ENCODE measurements around the gene CREBBP.

CREBBP gene

DNA sequence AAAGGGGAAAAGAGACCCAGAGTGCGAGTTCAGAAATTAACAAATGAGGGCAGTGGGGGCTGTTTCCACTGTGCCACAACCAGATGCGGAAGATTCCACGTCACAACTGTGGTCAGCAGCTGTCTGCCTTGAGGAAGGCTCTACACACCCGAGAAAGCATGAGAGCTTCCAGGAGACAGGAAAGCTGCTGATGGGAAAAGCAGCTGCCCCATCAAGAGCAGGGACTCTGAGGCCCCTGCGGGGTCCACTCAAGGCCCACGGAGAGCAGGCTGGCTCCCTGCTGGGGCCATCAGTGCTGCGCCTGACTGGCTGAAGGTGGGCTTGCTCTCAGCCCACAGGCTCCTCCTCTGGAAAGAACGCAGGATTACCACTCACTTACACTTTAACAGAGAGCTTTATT is 148.3 kb downstream of the CREBBP start:
- FAIRE-seq (no peak), DNase-seq (ENCODE audit: insufficient read length, low spot score) (no peak)
- TF ChIP-seq, protein P1, sequence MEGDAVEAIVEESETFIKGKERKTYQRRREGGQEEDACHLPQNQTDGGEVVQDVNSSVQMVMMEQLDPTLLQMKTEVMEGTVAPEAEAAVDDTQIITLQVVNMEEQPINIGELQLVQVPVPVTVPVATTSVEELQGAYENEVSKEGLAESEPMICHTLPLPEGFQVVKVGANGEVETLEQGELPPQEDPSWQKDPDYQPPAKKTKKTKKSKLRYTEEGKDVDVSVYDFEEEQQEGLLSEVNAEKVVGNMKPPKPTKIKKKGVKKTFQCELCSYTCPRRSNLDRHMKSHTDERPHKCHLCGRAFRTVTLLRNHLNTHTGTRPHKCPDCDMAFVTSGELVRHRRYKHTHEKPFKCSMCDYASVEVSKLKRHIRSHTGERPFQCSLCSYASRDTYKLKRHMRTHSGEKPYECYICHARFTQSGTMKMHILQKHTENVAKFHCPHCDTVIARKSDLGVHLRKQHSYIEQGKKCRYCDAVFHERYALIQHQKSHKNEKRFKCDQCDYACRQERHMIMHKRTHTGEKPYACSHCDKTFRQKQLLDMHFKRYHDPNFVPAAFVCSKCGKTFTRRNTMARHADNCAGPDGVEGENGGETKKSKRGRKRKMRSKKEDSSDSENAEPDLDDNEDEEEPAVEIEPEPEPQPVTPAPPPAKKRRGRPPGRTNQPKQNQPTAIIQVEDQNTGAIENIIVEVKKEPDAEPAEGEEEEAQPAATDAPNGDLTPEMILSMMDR (IDR thresholded peaks at IDR 0.05; ENCODE audit: insufficient read depth, missing control alignments): no peak

DNA sequence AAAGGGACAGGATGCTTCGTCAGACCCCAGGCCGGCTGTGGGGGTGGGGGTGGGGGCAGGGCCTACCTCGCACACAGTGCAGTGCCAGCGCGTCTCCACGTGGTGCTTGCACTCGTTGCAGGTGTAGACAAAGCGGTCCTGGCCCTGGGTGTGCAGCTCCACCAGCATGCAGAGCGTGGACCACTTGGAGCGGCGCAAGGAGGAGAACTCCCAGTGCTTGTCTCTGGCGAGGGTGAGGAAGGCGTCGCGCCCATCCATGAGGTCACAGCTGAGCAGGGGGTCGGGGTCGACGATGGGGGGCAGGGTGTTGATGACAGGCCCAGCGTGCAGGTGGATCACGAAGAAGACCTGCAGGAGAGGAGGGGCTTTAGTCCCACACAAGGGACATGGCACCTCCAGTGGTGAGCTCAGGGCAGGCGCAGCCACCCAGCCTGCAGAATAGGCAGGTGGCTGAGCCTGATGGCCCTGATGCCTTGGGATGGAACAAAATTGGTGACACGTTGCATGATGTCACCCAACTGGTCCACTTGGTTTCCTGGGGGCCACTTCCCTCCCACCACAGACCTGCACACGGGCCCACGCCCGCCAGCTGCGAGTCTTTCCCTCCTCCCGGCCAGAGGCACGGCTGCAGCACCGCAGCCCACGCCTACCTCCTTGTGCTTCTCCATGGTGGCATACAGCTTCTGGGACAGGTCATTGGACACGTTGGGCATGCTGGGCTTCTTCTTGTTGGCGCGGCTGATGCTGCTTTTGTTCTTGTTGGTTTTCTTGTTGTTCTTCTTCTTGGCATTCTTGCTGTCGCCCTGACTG is 149.2 kb downstream of the CREBBP start:
- DNase-seq (ENCODE audit: insufficient read length, low spot score) (no peak), FAIRE-seq (no peak)
- TF ChIP-seq, protein P1 (IDR thresholded peaks at IDR 0.05; ENCODE audit: insufficient read depth, missing control alignments): no peak

- no peak for FAIRE-seq
- TF ChIP-seq, protein P1 (IDR thresholded peaks at IDR 0.05; ENCODE audit: insufficient read depth, missing control alignments): no peak
- no peak for DNase-seq (ENCODE audit: insufficient read length, low spot score)
These were observed 150.1 kb downstream of the CREBBP start for GRCh38 chr16:3730161-3731125.

DNA sequence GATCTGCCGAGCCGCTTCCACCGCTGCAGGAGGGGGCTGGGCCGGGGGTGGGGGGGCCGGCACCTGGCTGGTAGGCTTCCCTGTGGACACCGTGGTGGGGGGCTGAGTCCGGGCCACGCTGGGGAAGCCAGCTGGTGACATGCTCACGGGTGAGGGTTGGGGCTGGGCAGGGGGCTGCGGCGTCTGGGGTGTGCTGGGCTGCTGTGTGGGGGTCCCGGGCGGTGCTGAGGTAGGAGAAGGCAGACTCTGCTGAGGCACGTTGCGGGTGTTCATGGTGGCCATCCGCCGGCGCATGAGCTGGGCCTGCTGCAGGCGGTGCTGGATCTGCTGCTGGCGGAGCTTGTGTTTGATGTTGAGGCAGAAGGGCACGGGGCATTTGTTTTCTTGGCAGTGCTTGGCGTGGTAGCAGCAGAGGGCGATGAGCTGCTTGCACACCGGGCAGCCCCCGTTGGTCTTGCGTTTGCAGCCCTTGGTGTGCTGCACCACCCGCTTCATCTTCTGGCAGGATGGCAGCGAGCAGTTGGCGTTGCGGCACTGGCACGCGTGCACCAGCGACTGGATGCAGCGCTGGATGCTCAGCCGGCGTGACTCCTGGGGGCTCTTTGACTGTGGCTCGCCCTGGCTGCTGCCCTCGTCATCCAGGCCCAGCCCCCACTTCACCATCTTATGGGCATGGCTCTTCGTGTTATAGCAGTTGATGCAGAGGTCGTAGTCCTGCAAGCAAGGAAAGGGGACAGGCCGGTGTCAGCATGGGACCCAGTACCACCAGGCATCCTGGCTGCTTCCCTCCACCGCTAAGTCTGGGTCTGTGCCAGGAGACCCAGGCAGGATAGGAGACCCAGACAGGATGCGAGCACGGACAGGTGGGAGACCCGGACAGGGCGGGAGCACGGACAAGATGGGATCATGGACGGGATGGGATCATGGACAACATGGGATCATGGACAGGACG is 151.1 kb downstream of the CREBBP start:
- TF ChIP-seq, protein P1 (IDR thresholded peaks at IDR 0.05; ENCODE audit: insufficient read depth, missing control alignments): no peak
- DNase-seq (ENCODE audit: insufficient read length, low spot score) (no peak), FAIRE-seq (no peak)

DNA sequence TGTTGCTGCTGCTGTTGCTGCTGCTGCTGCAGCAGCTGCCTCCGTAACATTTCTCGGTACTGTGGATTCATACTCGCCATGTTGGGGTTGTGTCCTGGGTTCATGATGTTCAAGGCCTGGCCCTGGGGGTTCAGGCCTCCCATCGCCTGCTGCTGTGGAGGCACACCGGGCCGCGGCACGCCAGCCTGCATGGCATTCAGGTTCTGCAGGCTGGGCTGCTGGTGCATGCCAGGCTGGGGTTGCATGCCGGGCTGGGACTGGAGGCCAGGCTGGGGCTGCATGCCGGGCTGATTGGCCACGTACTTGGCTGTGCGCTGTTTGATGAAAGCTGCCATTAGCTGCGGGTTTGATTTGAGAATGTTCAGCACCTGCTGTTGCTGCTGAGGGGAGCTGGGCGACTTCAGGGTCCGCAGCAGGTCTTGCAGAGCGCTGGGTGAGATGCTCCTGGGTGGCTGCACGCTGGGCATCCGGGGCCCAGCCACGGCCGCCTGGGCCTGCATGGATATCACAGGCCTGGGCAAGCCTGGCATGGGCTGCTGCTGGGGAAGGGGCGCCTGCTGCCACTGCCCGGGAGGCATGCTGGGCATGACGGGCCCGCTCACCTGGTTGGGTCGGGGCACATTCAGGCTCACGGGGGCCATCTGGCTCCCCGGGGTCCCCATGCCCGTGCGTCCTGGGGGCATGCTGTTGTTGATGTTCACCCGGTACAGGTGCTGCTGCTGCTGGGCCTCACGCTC is 151.9 kb downstream of the CREBBP start:
- FAIRE-seq: no peak
- DNase-seq (ENCODE audit: insufficient read length, low spot score): no peak
- TF ChIP-seq, protein P1 (IDR thresholded peaks at IDR 0.05; ENCODE audit: insufficient read depth, missing control alignments): no peak

- DNase-seq (ENCODE audit: insufficient read length, low spot score): no peak
These were observed 152.6 kb downstream of the CREBBP start for GRCh38 chr16:3727806-3728381.

More at GRCh38 chr16:3727806-3728381, 152.6 kb downstream of the CREBBP start:
- no peak for FAIRE-seq
- TF ChIP-seq, protein P1 (IDR thresholded peaks at IDR 0.05; ENCODE audit: insufficient read depth, missing control alignments): no peak
